ENCODE results near the gene GPR39. TPM values are rescaled to one million over a fixed set of nuclear protein-coding genes. Genes with fewer than 3 reads are reported as not detected.

Gene GPR39
- total RNA-seq, 2 experiments from 2014 or later, result not detected

- POLR2A ChIA-PET, result no interaction called here
- H3K36me3 Mint-ChIP-seq (ENCODE audit: low read depth), result no peaks in the 10 kb centered on the region
Measured at GRCh38 chr2:132654335-132654734, 237.7 kb downstream of the GPR39 start.

DNA sequence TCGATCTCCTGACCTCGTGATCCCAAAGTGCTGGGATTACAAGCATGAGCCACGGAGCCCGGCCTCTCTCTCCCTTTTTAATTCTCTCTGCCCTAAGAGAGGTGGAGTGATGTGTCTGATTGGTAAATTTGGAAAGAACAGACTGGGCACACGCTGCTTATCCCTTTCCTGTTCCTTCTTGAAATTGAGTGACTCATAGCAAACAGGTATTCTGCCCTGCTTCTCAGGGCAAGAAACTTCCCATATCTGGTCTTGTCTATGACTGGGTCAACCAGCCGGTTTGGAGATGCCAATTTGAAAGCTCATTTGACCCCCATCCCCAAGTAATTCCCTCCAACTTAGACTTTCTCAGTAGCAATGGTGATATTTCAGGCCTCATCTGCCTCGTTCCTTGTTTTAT lies 238.4 kb downstream of the GPR39 start:
- DNase-seq, result no peak
- TF ChIP-seq, protein P1, sequence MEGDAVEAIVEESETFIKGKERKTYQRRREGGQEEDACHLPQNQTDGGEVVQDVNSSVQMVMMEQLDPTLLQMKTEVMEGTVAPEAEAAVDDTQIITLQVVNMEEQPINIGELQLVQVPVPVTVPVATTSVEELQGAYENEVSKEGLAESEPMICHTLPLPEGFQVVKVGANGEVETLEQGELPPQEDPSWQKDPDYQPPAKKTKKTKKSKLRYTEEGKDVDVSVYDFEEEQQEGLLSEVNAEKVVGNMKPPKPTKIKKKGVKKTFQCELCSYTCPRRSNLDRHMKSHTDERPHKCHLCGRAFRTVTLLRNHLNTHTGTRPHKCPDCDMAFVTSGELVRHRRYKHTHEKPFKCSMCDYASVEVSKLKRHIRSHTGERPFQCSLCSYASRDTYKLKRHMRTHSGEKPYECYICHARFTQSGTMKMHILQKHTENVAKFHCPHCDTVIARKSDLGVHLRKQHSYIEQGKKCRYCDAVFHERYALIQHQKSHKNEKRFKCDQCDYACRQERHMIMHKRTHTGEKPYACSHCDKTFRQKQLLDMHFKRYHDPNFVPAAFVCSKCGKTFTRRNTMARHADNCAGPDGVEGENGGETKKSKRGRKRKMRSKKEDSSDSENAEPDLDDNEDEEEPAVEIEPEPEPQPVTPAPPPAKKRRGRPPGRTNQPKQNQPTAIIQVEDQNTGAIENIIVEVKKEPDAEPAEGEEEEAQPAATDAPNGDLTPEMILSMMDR (IDR thresholded peaks at IDR 0.05), result no peak
- no peak for ATAC-seq
- Mint-ChIP-seq H3K9me3 (no peaks in the 10 kb centered on the region), H3K27ac (no peak overlapping the region), H3K4me1 (ENCODE audit: low read depth) (no peaks in the 10 kb centered on the region), H3K27me3 (peaks cover 1% of the 10 kb centered on the region), H3K36me3 (ENCODE audit: low read depth) (no peaks in the 10 kb centered on the region), H3K4me3 (no peak overlapping the region)
- ChIA-PET POLR2A (no interaction called here), CTCF (no interaction called here)
- intact Hi-C loops (cut with micrococcal nuclease), result no loop called here

More at GRCh38 chr2:132654335-132654734, 237.7 kb downstream of the GPR39 start:
- CTCF ChIA-PET, result no interaction called here
- TF ChIP-seq, protein P1 (IDR thresholded peaks at IDR 0.05), result no peak
- Mint-ChIP-seq H3K4me1 (ENCODE audit: low read depth) (no peaks in the 10 kb centered on the region), H3K27me3 (peaks cover 1% of the 10 kb centered on the region), H3K27ac (no peak overlapping the region), H3K4me3 (no peak overlapping the region), H3K9me3 (no peaks in the 10 kb centered on the region)
- intact Hi-C loops (cut with micrococcal nuclease), result no loop called here
- DNase-seq (no peak), ATAC-seq (no peak)

- H3K36me3 Mint-ChIP-seq (ENCODE audit: low read depth), result no peaks in the 10 kb centered on the region
- ChIA-PET CTCF (no interaction called here), POLR2A (no interaction called here)
- no peak for ATAC-seq
- H3K27me3 Mint-ChIP-seq, result peaks cover 3% of the 10 kb centered on the region
- H3K4me3 Mint-ChIP-seq, result no peak overlapping the region
- DNase-seq, result no peak
- H3K9me3 Mint-ChIP-seq, result no peaks in the 10 kb centered on the region
- intact Hi-C loops (cut with micrococcal nuclease), result no loop called here
- no peak overlapping the region for H3K27ac Mint-ChIP-seq
- H3K4me1 Mint-ChIP-seq (ENCODE audit: low read depth), result no peaks in the 10 kb centered on the region
- TF ChIP-seq, protein P1 (IDR thresholded peaks at IDR 0.05), result no peak
Measured at GRCh38 chr2:132656266-132656975, 239.8 kb downstream of the GPR39 start.

DNA sequence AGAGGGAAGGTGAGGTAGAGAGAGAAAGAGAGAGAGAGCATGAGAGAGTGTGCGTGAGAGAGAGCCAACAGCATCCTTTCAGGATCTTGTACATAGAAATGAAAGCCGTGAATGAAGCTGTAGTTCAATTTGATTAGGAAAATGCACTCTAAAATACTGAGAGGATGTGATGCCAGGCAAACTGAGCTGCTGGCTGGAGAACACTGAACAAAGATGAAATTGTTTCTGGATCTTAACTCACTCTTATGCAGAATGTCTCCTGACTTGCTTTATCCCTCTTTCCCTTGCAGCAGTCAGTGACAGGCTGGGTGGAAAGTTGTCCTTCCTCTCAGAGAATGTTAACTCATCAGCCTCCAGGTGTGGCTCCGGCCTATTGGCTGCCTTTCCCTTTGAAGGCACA lies 242.7 kb downstream of the GPR39 start:
- intact Hi-C loops (cut with micrococcal nuclease), result no loop called here
- Mint-ChIP-seq H3K9me3 (no peaks in the 10 kb centered on the region), H3K4me1 (ENCODE audit: low read depth) (no peaks in the 10 kb centered on the region), H3K27ac (no peak overlapping the region), H3K27me3 (peaks cover 6% of the 10 kb centered on the region), H3K4me3 (no peak overlapping the region), H3K36me3 (ENCODE audit: low read depth) (no peaks in the 10 kb centered on the region)
- TF ChIP-seq, protein P1 (IDR thresholded peaks at IDR 0.05), result no peak
- ChIA-PET POLR2A (no interaction called here), CTCF (no interaction called here)
- DNase-seq (no peak), ATAC-seq (no peak)

- no peak overlapping the region for H3K4me3 Mint-ChIP-seq
Measured at GRCh38 chr2:132662732-132663131, 246.1 kb downstream of the GPR39 start.

More at GRCh38 chr2:132662732-132663131, 246.1 kb downstream of the GPR39 start:
- TF ChIP-seq, protein P1 (IDR thresholded peaks at IDR 0.05), result no peak
- Mint-ChIP-seq H3K36me3 (ENCODE audit: low read depth) (no peaks in the 10 kb centered on the region), H3K9me3 (no peaks in the 10 kb centered on the region), H3K27ac (no peak overlapping the region), H3K4me1 (ENCODE audit: low read depth) (no peaks in the 10 kb centered on the region), H3K27me3 (peaks cover 13% of the 10 kb centered on the region)
- ATAC-seq, result no peak
- no peak for DNase-seq
- POLR2A ChIA-PET, result no interaction called here
- CTCF ChIA-PET, result no interaction called here
- intact Hi-C loops (cut with micrococcal nuclease), result no loop called here
